ENCODE results near the gene PMPCA.

- TF ChIP-seq NFIC (IDR thresholded peaks at IDR 0.05) (no peak), TAF1 (IDR thresholded peaks at IDR 0.05; ENCODE audit: low read depth) (no peak), EP300 (IDR thresholded peaks at IDR 0.05; ENCODE audit: borderline replicate concordance) (no peak), YY1 (IDR thresholded peaks at IDR 0.05; ENCODE audit: low read depth) (no peak), TCF12 (IDR thresholded peaks at IDR 0.05; ENCODE audit: low read depth) (no peak), TEAD4 (IDR thresholded peaks at IDR 0.05) (no peak)
- TF ChIP-seq, protein P1, sequence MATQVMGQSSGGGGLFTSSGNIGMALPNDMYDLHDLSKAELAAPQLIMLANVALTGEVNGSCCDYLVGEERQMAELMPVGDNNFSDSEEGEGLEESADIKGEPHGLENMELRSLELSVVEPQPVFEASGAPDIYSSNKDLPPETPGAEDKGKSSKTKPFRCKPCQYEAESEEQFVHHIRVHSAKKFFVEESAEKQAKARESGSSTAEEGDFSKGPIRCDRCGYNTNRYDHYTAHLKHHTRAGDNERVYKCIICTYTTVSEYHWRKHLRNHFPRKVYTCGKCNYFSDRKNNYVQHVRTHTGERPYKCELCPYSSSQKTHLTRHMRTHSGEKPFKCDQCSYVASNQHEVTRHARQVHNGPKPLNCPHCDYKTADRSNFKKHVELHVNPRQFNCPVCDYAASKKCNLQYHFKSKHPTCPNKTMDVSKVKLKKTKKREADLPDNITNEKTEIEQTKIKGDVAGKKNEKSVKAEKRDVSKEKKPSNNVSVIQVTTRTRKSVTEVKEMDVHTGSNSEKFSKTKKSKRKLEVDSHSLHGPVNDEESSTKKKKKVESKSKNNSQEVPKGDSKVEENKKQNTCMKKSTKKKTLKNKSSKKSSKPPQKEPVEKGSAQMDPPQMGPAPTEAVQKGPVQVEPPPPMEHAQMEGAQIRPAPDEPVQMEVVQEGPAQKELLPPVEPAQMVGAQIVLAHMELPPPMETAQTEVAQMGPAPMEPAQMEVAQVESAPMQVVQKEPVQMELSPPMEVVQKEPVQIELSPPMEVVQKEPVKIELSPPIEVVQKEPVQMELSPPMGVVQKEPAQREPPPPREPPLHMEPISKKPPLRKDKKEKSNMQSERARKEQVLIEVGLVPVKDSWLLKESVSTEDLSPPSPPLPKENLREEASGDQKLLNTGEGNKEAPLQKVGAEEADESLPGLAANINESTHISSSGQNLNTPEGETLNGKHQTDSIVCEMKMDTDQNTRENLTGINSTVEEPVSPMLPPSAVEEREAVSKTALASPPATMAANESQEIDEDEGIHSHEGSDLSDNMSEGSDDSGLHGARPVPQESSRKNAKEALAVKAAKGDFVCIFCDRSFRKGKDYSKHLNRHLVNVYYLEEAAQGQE (IDR thresholded peaks at IDR 0.05; ENCODE audit: low read depth), result no peak
- TF ChIP-seq, protein P2, sequence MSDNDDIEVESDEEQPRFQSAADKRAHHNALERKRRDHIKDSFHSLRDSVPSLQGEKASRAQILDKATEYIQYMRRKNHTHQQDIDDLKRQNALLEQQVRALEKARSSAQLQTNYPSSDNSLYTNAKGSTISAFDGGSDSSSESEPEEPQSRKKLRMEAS (IDR thresholded peaks at IDR 0.05), result no peak
Measured at GRCh38 chr9:136395020-136395340, 15.5 kb upstream of the PMPCA start.

Measured in Ishikawa (cell line).